Measurements from ENCODE around the gene CPZ.

Gene CPZ

DNA sequence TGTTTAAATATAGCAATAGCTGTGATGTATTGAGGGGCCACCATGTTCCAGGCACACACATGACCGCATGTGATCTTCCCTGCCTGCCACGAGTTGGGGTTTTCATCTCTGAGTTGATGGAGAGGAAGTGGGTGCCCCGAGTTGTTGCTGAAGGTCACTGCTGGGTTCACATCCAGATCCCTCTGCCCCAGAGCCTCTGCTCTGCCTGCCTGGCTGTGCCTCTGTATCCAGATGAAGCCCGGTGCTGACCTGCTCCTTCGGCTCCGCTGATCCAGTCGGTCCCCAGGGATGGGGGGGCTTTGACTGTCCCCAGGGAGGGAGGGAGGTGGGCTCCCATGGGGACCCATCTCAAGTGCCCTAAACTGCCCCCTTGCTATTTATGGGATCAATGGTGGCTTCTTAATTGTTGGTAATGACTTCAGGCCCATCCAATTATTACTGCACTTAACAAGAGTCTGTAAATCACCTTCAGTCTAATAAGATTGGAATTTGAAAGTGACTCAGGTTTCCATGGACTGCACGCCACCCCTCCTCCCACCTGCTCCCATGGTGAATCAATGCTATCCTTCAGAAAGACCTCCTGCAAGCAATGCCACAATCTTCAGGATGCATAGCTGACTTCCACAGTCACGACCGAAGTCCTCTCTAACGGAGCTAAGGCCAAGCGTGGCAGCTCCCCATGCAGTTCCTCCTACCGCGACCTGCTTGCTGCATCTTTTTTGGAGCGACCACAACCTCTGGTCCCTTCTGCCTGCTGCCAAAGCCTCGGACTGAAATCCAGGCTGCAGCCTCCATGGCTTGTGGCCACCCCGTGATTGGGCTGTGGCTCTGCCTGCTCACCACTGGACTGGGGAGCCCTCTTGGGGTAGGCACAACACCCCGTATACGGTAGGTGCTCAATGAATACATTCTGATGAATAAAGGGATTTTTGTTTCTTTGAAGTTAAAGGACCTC lies 73.1 kb downstream of the CPZ start:
- ChIA-PET POLR2A (no interaction called here), CTCF (no interaction called here)
- DNase-seq (ENCODE audit: extremely low spot score): no peak

DNA sequence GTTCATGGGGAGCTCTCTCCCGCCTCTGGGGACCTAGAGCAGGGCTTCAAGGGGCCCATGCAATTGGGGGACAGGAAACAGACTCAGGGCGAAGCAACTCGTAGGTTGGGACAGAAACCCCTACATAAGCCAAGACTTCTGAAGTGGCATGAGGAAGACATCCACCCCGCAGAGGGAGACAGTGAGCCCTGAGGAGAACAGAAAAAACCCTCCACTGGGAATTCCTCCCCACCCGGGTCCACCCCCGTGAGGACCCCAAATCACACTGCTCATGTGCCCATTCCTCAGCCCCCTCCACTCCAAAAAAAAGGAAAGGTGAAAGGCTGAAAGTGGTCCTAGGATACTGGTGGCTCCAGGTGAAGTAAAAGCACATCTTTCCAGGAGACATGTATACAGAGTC lies 74.0 kb downstream of the CPZ start:
- POLR2A ChIA-PET: no interaction called here
- TF ChIP-seq, protein P1, sequence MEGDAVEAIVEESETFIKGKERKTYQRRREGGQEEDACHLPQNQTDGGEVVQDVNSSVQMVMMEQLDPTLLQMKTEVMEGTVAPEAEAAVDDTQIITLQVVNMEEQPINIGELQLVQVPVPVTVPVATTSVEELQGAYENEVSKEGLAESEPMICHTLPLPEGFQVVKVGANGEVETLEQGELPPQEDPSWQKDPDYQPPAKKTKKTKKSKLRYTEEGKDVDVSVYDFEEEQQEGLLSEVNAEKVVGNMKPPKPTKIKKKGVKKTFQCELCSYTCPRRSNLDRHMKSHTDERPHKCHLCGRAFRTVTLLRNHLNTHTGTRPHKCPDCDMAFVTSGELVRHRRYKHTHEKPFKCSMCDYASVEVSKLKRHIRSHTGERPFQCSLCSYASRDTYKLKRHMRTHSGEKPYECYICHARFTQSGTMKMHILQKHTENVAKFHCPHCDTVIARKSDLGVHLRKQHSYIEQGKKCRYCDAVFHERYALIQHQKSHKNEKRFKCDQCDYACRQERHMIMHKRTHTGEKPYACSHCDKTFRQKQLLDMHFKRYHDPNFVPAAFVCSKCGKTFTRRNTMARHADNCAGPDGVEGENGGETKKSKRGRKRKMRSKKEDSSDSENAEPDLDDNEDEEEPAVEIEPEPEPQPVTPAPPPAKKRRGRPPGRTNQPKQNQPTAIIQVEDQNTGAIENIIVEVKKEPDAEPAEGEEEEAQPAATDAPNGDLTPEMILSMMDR (IDR thresholded peaks at IDR 0.05; ENCODE audit: control extremely low read depth, extremely low read depth, low read depth, missing control alignments): no peak
- CTCF ChIA-PET: no interaction called here
- DNase-seq (ENCODE audit: extremely low spot score): no peak

More for the DNA sequence above, 73.1 kb downstream of the CPZ start:
- TF ChIP-seq, protein P1 (IDR thresholded peaks at IDR 0.05; ENCODE audit: control extremely low read depth, extremely low read depth, low read depth, missing control alignments): no peak
